ENCODE data around the gene CALHM3. TPM values are rescaled to one million over a fixed set of nuclear protein-coding genes. Genes with fewer than 3 reads are reported as not detected.

The CALHM3 gene
- total RNA-seq, 3 donors from 2014 or later, result not detected

- H3K4me1 ChIP-seq (ENCODE audit: low read depth), result peaks cover 2% of the 10 kb centered on the region
- DNase-seq, result no peak
- no peaks in the 10 kb centered on the region for H3K36me3 ChIP-seq (ENCODE audit: low read depth)
- intact Hi-C loops (cut with DNase I, micrococcal nuclease), result no loop called here
- TF ChIP-seq CTCF (IDR thresholded peaks at IDR 0.05), result no peak
- no peak overlapping the region for H3K4me3 ChIP-seq
- no peaks in the 10 kb centered on the region for H3K9me3 ChIP-seq
- ATAC-seq, result no peak
Observed at GRCh38 chr10:103502849-103503660, 24.0 kb upstream of the CALHM3 start.

GRCh38 chr10:103501186-103501585 is 22.1 kb upstream of the CALHM3 start:
- intact Hi-C loops (cut with DNase I, micrococcal nuclease), result no loop called here
- Histone ChIP-seq H3K4me3 (no peak overlapping the region), H3K4me1 (ENCODE audit: low read depth) (peaks cover 2% of the 10 kb centered on the region), H3K9me3 (no peaks in the 10 kb centered on the region), H3K36me3 (ENCODE audit: low read depth) (no peaks in the 10 kb centered on the region)
- TF ChIP-seq CTCF (IDR thresholded peaks at IDR 0.05), result no peak
- DNase-seq (no peak), ATAC-seq (no peak)

GRCh38 chr10:103500481-103500880 is 21.4 kb upstream of the CALHM3 start:
- peaks cover 2% of the 10 kb centered on the region for H3K4me1 ChIP-seq (ENCODE audit: low read depth)
- intact Hi-C loops (cut with DNase I, micrococcal nuclease), result no loop called here
- ATAC-seq (no peak), DNase-seq (no peak)
- H3K36me3 ChIP-seq (ENCODE audit: low read depth), result no peaks in the 10 kb centered on the region
- H3K9me3 ChIP-seq, result no peaks in the 10 kb centered on the region
- no peak overlapping the region for H3K4me3 ChIP-seq
- no peak for TF ChIP-seq CTCF (IDR thresholded peaks at IDR 0.05)

- Histone ChIP-seq H3K4me3 (no peak overlapping the region), H3K4me1 (ENCODE audit: low read depth) (no peaks in the 10 kb centered on the region), H3K9me3 (no peaks in the 10 kb centered on the region), H3K36me3 (ENCODE audit: low read depth) (no peaks in the 10 kb centered on the region)
- intact Hi-C loops (cut with DNase I, micrococcal nuclease), result no loop called here
- DNase-seq (no peak), ATAC-seq (no peak)
- TF ChIP-seq CTCF (IDR thresholded peaks at IDR 0.05), result no peak
Observed at GRCh38 chr10:103499881-103500280, 20.8 kb upstream of the CALHM3 start.

GRCh38 chr10:103498936-103499638 is 20.0 kb upstream of the CALHM3 start:
- Histone ChIP-seq H3K4me3 (no peak overlapping the region), H3K4me1 (ENCODE audit: low read depth) (peaks cover 6% of the 10 kb centered on the region), H3K36me3 (ENCODE audit: low read depth) (no peaks in the 10 kb centered on the region), H3K9me3 (no peaks in the 10 kb centered on the region)
- ATAC-seq, result peak; percentile 54
- intact Hi-C loops (cut with DNase I, micrococcal nuclease), result no loop called here
- no peak for TF ChIP-seq CTCF (IDR thresholded peaks at IDR 0.05)
- no peak for DNase-seq
